ACHN (cell line): ENCODE results near the gene PPM1F.
A peak's percentile ranks its signal among the peaks of the same experiment; 100 is the strongest.
"Not testable (repeated sequence)": the region's sequence is repeated elsewhere in the genome, so short reads cannot be mapped to it uniquely, and the experiment has no call there.

Experiments used
- DNase-seq: peaks from one replicate; pipeline ENCODE4 v3.0.0-alpha.2; 2015
- in situ Hi-C: cut with HindIII; loops from 2 replicates; pipeline ENCODE4 v1.10.0; 2017; ENCODE audit warnings: low sequenced_read_pairs, low pct_ligation_motif_present, low pct_unique_long_range_greater_than_20kb

The PPM1F gene

DNA sequence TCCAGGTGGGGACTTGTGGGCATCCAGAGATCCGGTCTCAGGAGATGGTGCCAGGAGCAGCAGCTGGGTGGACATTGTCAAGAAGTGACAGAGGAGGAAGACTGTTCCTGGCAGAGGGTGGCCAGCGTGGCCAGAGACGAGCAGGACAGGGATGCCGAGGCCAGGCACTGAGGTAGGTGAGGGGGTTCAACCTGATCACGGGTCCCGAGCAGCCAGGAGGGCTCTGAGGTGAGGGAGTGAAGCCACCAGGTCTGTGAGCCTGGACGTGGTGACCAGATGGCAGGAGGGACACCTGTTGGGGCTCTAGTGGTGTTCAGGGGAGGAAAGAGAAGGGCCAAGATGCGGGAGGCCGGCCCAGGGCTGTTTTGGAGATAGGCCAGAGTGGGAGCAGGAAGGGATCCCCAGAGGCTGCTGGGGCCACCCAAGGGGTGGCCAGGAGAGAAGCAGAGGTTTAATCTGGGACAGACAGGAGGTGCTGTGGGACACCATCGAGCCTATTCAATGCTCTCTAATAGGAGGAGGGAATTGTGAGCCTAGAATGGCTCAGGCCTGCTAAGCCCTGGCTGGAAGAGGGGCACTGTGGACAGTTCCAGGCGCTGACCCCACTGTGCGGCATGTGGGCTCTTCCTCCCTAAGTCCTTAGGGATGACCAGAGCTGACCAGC is 6.3 kb downstream of the PPM1F start:
- DNase-seq: no peak
- in situ Hi-C loops: no loop called here

DNA sequence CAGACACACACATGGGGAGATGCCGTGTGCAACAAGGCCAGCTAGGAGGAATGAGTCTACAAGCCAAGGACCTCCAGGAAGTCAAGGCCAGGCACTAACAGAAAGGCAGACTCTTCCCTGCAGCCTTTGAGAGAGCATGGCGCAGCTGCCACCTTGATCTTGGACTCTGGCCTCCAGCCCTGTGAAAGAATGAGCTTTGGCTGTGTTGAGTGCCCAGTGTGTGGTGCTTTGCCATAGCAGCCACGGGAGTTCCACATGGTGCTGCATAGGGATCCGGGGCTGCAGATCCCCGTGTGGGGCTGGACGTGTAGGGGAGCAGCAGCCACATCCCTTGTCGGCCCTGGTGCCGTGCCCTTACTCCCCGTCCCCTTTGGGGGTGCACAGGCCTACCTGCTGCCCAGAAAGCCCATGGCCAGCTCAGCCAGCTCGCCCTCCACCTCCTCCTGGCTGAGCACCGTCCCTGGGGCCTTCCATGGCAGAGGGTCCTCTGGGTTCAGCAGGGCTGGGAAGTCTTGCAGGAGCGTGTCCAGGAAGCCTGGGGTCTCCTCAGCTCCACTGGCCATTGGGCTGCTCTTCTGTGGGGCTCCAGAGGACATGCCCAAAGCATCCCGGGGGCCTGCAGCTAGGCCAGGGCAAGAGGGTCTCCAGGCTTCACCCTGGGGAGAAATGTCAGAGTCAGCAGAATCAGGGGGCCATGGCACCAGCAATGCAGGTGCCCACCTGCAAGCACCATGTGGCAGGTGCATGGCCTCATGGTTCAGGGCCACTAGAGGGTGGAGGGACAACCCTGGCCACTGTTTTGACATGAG is 7.0 kb downstream of the PPM1F start:
- no peak for DNase-seq
- in situ Hi-C loops: no loop called here

DNA sequence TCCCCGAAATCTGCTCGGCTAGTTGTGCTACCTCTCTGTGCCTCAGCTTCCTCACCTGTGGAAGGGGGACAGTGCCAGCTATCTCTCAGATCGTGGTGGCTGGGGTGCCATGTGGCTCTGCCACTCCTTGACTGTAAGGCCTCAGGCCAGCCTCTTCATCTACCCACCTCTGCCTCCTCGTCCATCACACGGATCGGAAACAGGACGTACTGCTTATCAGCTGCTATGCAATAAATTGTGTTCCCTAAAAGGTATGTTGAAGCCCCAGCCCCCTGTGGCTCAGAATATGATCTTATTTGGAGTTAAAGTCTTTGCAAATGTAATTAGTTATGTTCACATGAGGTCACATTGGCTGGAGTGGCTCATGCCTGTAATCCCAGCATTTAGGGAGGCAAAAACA is 7.8 kb downstream of the PPM1F start:
- DNase-seq: no peak

DNA sequence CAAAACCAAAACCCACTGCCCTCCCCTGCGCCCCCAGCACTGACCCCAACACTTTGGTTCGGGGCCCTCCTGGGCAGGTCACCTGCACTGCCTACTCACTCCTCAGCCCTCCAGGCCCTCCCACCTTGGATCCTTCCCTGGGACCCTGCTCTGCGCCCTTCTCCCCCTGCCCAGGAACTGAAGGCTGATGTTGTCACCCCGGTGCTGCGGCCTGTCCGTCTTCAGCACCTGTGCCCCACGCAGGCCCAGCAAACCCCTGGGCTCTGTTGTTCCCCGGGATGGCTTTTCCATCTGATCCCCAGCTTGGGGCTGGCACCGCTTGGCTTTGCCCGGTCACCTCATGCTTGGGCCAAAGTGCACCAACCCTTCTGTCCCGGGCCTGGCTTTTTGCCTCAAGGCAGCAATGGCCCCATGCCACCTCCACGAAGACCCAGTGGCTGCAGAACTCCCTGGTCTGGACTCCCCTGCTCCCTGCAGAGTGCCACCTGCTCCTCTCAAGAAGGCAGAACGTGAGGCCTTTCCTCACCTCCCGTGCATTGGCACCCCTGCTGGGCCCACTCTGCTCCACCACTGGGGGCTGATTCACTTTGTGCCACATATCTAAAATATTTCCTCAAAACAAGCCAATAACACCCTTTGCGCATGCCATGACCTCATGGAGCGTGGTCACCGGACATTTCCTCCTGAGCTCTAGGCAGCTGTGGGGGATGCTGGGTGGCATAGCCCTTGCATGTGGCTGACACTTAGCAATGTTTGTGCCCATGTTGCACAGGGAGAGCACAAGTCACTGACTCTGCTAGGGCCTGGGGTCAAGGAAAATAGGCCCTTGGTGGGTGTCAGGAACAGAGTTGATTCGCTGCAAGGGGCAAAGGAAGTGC is 8.8 kb downstream of the PPM1F start:
- DNase-seq: peak; percentile 24
- in situ Hi-C loops: no loop called here

More for the DNA sequence above, 7.8 kb downstream of the PPM1F start:
- in situ Hi-C loops: no loop called here

DNA sequence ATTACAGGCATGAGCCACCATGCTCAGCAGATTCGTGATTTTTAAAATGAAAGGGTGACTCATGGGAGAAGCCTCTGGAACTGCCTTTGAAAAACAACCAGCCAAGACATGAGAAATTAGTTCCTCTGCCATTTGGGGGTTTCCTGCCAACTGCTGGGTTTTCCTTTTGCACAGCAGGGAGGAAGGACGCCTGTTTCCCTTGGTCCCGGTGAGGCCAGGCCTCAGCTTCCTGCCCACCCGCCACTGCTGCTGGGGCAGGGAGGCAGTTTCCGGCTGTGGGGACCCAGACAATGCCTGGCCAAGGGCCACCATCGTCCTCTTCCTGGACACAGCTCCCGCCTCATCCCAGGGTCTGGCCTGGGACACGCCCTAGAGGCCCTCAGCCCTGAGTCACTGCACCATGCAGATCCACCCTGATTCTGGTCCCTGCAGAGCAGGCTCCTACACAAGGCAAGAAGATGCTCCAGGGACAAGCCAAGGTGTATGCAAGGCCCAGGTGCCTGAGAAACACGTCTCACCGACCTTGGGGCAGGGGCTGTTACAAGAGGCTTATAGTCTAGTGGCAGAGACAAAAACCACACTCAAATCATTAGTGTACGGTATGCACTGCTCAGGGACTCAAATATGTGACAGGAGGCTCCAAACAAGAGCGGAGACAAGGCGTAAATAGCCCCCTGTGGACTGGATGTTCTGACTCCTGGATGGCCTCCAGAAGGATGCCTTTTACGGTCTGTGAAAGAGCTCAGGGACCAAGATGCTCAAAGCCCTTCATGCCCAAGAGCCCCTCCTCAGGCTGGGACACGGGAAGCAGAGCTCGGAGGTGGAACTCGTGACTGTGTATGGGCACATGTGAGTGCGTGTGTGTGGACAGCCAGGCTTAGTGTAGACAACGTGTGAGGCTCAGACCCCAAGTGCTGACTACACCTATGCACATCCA is 10.0 kb downstream of the PPM1F start:
- in situ Hi-C loops: no loop called here
- peak; percentile 55 for DNase-seq

DNA sequence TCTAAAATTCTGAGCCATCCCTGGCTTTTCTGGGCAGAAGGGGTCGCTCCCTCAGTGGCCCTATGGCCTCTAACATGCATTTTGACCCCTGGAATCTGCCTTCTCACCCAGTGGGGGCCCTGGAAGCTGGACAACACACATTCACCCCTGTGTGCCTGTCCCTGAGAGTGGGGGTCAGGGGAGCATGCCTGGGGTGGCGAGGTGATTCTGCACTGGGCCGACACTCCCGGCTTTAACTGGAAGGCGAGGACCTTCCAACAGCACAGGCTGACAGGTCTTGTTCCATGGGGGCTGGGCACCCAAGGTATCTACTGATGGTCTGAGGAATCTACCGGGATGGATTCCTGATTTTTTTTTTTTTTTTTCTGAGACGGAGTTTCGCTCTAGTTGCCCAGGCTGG is 10.7 kb downstream of the PPM1F start:
- in situ Hi-C loops: no loop called here
- no peak for DNase-seq

DNA sequence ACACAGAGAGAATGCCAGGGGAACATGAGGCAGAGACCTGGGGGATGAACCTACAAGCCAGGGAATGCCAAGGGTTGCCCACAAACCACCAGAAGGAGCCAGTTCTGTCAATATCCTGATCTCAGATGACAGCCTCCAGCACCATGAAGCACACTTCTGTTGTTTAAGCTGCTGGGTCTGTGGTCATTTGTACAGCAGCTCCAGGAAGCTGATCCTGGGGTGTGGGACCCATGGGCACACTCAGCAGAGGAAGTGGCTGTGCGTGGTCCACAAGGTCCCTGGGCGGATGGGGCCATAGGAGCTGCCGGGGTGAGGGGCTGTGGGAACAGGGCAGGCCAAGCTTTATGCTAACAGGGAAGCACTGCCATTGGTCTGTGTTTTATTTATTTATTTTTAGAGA is 12.1 kb downstream of the PPM1F start:
- no peak for DNase-seq
- in situ Hi-C loops: no loop called here

DNA sequence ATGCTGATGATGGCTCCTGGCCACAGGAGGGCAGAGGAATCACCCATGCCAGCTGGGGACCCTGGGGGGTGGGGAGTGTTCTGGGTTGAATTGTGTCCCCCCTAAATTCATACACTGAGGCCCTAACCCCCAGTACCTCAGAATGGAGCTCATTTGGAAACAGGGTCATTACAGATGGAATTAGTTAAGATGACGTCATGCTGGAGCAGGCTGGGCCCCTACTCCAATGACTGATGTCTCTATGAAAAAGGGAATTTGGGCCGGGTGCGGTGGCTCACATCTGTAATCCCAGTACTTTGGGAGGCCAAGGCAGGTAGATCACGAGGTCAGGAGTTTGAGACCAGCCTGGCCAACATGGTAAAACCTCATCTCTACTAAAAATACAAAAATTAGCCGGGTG is 12.7 kb downstream of the PPM1F start:
- in situ Hi-C loops: not testable (repeated sequence)

DNA sequence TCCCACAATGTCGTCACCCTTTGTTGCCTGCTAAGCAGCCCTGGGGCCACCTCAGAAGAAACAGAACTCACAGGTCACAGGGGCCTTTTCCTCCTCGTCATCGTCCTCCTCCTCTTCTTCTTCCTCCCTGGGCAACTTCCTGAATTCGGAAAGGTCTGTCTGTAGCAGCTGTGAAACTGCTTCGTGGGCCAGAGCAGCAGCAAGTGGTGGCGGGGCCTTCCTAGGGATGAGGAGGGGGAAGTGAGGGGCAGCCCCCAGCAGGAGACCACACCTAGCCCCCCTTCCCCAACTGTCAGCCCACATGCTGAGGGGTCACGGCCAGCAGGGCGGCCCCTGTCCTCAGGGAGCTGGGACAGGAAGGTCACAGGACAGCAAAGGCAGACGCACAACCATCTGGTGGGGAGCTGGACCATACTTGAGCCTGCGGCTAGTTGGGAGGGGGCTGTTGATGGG is 13.2 kb downstream of the PPM1F start:
- no peak for DNase-seq
- in situ Hi-C loops: no loop called here

More for the DNA sequence above, 12.7 kb downstream of the PPM1F start:
- DNase-seq: not testable (repeated sequence)

DNA sequence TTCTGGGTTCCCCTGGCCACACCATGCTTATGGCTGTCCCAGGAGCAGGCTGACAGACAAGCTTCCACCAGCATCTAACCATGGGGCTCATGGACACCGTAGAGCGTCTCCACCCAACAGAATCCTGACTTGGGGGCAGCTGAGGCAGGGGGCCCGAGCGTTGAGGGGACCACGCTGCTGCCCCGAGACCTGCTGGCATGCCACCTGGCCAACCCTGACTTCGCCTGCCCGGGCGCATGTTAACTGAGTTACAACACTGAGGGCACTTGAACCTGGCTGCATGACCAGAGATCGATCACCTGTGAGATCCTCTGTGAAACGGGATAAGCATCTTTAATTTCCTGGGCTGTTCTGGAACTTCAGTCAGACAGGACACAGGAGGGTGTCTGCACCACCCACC is 13.7 kb downstream of the PPM1F start:
- DNase-seq: no peak
- in situ Hi-C loops: no loop called here

DNA sequence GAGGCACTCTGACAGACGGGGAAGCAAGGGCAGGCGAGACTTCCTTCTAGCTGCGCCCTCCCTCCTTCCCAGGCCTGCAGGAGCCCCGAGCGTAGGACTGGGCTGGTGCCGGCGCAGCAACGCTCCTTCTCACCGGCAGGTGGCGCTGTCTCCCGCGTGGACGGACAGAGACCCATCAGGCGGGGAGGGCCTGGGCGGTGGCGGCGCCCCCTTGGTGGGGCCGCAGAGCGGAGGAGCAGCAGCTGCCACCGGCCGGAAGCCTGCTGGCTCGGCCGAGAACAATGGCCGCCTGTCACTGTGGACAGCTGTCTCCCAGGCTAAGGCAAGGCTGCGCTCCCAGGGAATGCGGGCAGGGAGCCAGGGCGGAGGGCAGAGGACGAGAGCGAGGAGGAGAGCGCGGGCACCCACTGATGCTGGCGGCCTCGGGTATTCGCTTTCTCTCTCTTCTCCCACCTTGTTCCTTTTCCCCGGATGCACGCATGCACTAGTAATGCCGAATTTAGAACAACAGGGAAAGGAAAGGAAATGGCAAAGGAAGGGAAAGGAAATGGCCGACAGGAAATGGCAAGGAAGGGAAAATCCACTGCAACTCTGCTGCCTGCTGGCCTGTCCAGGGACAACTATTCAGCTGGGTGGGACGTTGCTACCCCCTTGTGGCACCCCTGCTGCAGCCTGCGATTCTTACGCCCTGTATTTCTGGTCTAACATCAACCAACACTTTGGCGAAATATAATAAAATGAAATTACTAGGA is 14.4 kb downstream of the PPM1F start:
- peak; percentile 84 for DNase-seq
- in situ Hi-C loops: no loop called here

DNA sequence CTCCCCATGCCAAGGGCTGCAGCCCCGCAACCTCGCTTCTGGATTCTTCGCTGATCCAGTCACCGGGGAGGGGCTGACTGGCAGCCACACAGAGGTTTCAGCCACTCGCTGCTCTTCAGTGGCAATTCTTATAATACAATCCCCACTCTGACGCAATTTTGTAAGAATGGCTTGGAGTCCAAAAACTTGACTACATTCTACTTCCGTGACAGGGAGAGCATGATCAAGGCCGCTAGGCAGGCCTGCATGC is 14.9 kb downstream of the PPM1F start:
- in situ Hi-C loops: no loop called here
- DNase-seq: no peak

DNA sequence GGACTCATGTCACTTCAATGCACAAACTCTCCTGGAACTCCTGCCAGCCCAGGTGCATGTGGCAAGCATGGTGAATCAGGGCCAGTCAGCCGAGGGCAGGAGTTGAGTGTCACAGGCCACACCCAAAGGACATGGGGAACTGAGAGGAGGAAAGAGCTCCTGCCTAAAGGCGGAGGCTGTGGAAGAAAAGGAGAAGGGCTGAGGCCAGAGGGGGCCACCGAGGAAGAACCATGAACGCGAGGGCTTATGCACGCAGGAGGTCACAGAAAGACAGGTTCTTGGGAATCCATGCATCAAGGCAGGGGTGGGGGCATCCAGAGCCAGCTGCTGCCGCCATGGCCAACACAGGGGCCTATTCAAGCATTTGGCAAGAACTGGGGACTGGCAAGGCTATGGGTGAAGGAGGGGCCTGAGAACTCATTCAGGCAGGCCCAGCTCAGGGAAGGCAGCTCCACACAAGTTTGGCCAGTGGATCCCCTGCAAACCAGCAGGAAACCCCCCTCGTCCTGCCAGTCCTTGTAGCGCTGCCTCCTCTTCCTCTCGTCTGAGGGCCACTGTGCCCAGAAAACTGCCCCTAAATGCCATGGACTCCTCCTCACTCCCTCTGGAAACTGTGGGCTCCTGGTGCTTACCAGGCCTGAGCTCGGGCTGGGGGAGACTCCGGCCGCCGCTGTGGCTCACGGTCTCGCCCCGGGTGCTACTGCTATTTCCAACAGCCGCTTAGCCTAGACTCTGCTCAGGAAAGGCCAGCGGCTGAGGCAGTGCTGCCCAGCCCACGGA is 15.4 kb downstream of the PPM1F start:
- in situ Hi-C loops: no loop called here
- DNase-seq: no peak

DNA sequence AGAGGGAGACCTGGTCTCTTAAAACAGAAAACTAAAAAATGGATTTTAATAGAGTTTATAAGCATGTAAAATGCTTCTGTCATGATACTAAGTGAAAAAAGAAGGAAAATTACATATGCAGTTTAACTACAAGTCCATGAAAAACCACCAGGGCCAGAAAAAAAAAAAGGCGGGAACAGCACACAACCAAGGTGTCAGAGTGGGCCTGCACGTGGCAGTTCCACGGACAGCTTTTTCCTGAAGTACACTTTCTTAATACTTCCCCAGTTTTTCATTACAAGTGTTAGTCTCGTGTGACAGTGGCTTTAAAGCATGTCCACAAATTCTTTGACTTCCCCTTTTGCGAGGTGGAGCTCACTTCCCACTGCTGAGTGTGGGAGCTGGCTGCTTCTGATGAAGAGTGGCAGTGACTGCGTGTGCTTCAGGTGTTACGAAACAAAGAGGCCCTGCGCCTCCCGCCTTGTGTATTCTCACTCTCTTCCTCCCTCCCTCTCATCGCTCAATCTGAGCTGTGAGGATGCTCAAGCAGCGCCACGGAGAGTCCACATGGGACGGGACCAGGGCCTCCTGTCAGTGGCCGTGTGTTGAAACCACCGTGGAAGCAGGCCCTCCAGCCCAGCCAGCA is 16.4 kb downstream of the PPM1F start:
- DNase-seq: no peak
- in situ Hi-C loops: no loop called here

DNA sequence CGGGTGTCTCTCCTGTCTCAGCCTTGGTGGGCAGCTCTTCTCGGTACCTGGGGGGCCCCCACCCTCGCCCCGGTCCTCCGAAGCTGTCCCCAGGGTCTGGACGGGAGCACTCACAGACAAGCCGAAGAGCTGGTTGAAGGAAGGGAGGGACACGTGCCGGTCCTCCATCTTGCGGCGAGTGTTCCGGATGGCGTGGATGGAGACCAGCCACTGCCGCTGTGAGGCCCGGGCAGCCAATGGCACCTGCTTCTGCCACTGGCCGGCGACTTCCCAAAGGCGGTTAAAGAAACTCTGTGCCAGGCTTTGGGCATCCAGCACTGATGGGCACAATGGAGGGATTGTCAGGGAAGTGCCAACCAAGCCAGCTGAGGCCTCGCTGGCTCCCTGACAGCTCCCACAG is 18.7 kb downstream of the PPM1F start:
- in situ Hi-C loops: no loop called here

DNA sequence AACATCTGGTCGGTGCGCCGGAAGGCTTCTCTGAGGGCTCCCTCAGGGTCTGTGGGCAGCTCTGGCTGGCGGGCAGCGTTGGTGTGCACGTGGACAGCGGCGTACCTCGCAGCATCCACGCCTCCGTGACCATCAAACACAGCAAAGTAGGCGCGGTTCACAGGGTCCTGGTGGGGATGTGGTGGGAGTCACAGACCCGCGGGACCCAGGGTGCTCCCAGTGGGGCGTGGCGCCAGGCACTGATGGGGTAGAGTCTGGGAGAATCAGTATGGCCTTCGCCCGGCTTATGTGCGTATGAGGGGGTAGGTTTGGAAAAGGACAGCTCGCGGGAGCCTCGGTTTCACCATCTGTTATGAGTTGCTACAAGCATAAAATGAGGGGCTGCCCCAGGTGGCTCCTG is 19.2 kb downstream of the PPM1F start:
- in situ Hi-C loops: no loop called here

More for the DNA sequence above, 18.7 kb downstream of the PPM1F start:
- no peak for DNase-seq

DNA sequence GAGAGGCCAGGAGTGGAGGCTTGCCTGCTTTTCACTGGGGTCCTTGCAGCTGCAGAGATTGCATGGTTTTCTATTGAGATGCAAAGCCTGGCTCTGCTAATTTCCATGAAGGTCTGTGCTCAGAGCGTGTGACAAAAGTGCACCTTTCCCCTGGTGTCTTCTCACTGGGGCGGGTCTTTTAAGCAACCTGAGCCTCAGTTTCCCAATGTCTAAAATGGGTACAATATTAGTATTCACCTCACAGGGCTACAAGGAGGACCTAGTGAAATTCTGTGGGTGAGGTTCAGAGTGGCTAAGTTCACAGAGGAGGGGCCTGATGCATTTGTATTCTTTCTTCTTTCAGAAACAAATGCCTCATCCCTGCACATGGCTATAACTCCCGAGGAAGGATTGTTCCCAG is 20.3 kb downstream of the PPM1F start:
- in situ Hi-C loops: no loop called here
- DNase-seq: no peak

More for the DNA sequence above, 19.2 kb downstream of the PPM1F start:
- no peak for DNase-seq
